Esophagus muscularis mucosa (tissue), 4 donors: ENCODE measurements around the gene ZNF746. TPM values are rescaled to one million over a fixed set of nuclear protein-coding genes. Genes with fewer than 3 reads are reported as not detected.
A peak's percentile ranks its signal among the peaks of the same experiment; 100 is the strongest.

ENCODE experiments used
- DNase-seq: peaks from one replicate; pipeline ENCODE4 v3.0.0-alpha.2; 2017; ENCODE audit errors: extremely low spot score
- H3K27ac ChIP-seq, 4 donors: fragments of 200-600 bp; sonication (generic); replicated peaks in 1 of 4; 1 replicate in 3 of 4; 2 replicates in 1 of 4; pipeline ENCODE4 v1.5.1; 2016 to 2019; ENCODE audit warnings: mild to moderate bottlenecking in 1 of 4
- H3K27me3 ChIP-seq, 4 donors: fragments of 200-600 bp; sonication (generic); one replicate each; pipeline versions ENCODE4 v1.5.1 to v1.6.0; 2016 to 2019
- H3K36me3 ChIP-seq, 4 donors: fragments of 200-600 bp; sonication (generic); one replicate each; pipeline ENCODE4 v1.5.1; 2016 to 2019
- H3K4me1 ChIP-seq, 4 donors: fragments of 200-600 bp; sonication (generic); one replicate each; pipeline ENCODE4 v1.5.1; 2016 to 2019
- H3K4me3 ChIP-seq, 4 donors: fragments of 200-600 bp; sonication (generic); 1 replicate in 2 of 4; 2 replicates in 2 of 4; pipeline ENCODE4 v1.5.1; 2016 to 2019; ENCODE audit warnings: mild to moderate bottlenecking in 4 of 4, moderate library complexity in 1 of 4
- H3K9me3 ChIP-seq, 4 donors: fragments of 200-600 bp; sonication (generic); 1 replicate in 3 of 4; 2 replicates in 1 of 4; pipeline ENCODE4 v1.5.1; 2016 to 2019
- EP300 ChIP-seq: sonication (generic); formaldehyde crosslinking; IDR thresholded peaks from one replicate; pipeline ENCODE4 v1.6.1; 2017; ENCODE audit warnings: antibody characterized with exemption
- POLR2A ChIP-seq: fragments of 450-650 bp; IDR thresholded peaks from one replicate; pipeline ENCODE4 v1.6.1; 2017; ENCODE audit warnings: antibody characterized with exemption, moderate library complexity, mild to moderate bottlenecking, low read depth
- POLR2AphosphoS5 ChIP-seq, 2 donors: sonication (generic); formaldehyde crosslinking; IDR thresholded peaks; one replicate each; pipeline ENCODE4 v1.6.1; 2017; ENCODE audit warnings: antibody characterized with exemption in 2 of 2
- WGBS: methylation state at CpG from one replicate; pipeline ENCODE4 v1.1.5; 2018; 5-methylcytosine and 5-hydroxymethylcytosine counted together
- intact Hi-C: fragments of 100-400 bp; cut with DNase I; formaldehyde crosslinking; loops from one replicate; pipeline ENCODE4 v1.15.1; 2023
- total RNA-seq, 4 donors: library from RNA; depleted of rRNA; stranded (reverse); fragments of >200 nt; gene quantifications; one replicate each; pipeline versions ENCODE4 v1.1.0 to v1.2.1, GENCODE V29; 2016
- TF ChIP-seq, protein P1 (sequence below), 3 experiments: fragments of 200-600 bp in 2 of 3; fragments of 450-650 bp in 1 of 3; sonication (generic) in 2 of 3; IDR thresholded peaks; one replicate each; pipeline ENCODE4 v1.5.1; 2017 to 2019; ENCODE audit warnings: antibody characterized with exemption in 3 of 3, mild to moderate bottlenecking in 2 of 3, moderate library complexity in 1 of 3

ZNF746 gene
- total RNA-seq, 4 donors from 2014 or later, result 20.9 to 28.7 (median 27.9) TPM

- Histone ChIP-seq H3K9me3 (no peaks in the 10 kb centered on the region), H3K27ac (no peak overlapping the region), H3K4me1 (peaks cover 12 to 19% (median 16%) of the 10 kb centered on the region in 4 donors), H3K36me3 (peaks cover 0 to 4% (median 0%) of the 10 kb centered on the region in 4 donors), H3K4me3 (peak overlapping the region; percentile 52 to 57 (median 56)), H3K27me3 (peaks cover 0 to 5% (median 2%) of the 10 kb centered on the region in 4 donors)
- intact Hi-C loops, result loop anchor here (5.0 to 10.0 kb wide), 3 partner anchors 34 to 139 kb away; partner anchors contain the start of gene ZNF746
- DNase-seq, result peak; percentile 72
- 33% methylated on average over 22 of the region's 24 CpGs for WGBS
- TF ChIP-seq POLR2AphosphoS5 (IDR thresholded peaks at IDR 0.05) (no peak), EP300 (no peak), POLR2A (no peak)
- TF ChIP-seq, protein P1, sequence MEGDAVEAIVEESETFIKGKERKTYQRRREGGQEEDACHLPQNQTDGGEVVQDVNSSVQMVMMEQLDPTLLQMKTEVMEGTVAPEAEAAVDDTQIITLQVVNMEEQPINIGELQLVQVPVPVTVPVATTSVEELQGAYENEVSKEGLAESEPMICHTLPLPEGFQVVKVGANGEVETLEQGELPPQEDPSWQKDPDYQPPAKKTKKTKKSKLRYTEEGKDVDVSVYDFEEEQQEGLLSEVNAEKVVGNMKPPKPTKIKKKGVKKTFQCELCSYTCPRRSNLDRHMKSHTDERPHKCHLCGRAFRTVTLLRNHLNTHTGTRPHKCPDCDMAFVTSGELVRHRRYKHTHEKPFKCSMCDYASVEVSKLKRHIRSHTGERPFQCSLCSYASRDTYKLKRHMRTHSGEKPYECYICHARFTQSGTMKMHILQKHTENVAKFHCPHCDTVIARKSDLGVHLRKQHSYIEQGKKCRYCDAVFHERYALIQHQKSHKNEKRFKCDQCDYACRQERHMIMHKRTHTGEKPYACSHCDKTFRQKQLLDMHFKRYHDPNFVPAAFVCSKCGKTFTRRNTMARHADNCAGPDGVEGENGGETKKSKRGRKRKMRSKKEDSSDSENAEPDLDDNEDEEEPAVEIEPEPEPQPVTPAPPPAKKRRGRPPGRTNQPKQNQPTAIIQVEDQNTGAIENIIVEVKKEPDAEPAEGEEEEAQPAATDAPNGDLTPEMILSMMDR (IDR thresholded peaks at IDR 0.05), result no peak
These were observed 74.0 kb downstream of the ZNF746 start for GRCh38 chr7:149423449-149424110.

GRCh38 chr7:149422914-149423301 is 74.7 kb downstream of the ZNF746 start:
- peaks cover 0 to 5% (median 2%) of the 10 kb centered on the region in 4 donors for H3K27me3 ChIP-seq
- intact Hi-C loops, result loop anchor here (5.0 to 10.0 kb wide), 3 partner anchors 34 to 138 kb away; partner anchors contain the start of gene ZNF746

More at GRCh38 chr7:149422914-149423301, 74.7 kb downstream of the ZNF746 start:
- Histone ChIP-seq H3K27ac (peak overlapping the region in 2 of 4 donors; percentile 26 to 29), H3K9me3 (no peaks in the 10 kb centered on the region), H3K4me1 (peaks cover 12 to 19% (median 16%) of the 10 kb centered on the region in 4 donors), H3K4me3 (peak overlapping the region; percentile 52 to 57 (median 56)), H3K36me3 (peaks cover 0 to 4% (median 0%) of the 10 kb centered on the region in 4 donors)
- DNase-seq, result peak; percentile 88
- TF ChIP-seq POLR2A (no peak), EP300 (no peak), POLR2AphosphoS5 (IDR thresholded peaks at IDR 0.05) (no peak)
- TF ChIP-seq, protein P1 (IDR thresholded peaks at IDR 0.05), result no peak
- 23% methylated on average over 25 of the region's 35 CpGs for WGBS

Other genes starting within 250 kb of the ZNF746 start
- gene ZNF783, start 235.6 kb downstream of the ZNF746 start, total RNA-seq, result 10 to 100 TPM in 3 of 4 donors, 1 to 10 TPM in 1; 8.4 to 12.2 (median 11.9) TPM
- gene ZNF777, start 36.7 kb downstream of the ZNF746 start, total RNA-seq, result 10 to 100 TPM in 3 of 4 donors, 1 to 10 TPM in 1; 6.6 to 17.4 (median 13.7) TPM